ENCODE data around the gene ZBTB20.

DNA sequence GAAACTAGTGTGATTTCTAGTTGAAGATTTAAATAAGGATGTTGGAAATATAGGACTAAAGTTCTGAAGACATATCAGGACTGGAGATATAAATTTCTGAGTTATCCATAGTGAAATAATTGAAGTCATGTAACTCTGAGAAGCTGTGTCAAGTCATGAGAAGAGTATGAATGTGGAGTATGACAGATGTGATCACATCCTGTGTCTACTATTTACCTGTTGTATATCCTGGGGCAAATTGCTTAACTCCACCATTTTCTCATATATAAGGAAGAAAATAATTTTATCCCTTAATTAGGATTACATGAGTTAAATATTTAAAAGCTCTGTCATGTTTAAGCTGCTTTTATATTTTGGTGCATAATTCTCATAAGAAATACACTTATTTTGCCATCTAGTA is 350.3 kb downstream of the ZBTB20 start:
- TF ChIP-seq, protein P1, sequence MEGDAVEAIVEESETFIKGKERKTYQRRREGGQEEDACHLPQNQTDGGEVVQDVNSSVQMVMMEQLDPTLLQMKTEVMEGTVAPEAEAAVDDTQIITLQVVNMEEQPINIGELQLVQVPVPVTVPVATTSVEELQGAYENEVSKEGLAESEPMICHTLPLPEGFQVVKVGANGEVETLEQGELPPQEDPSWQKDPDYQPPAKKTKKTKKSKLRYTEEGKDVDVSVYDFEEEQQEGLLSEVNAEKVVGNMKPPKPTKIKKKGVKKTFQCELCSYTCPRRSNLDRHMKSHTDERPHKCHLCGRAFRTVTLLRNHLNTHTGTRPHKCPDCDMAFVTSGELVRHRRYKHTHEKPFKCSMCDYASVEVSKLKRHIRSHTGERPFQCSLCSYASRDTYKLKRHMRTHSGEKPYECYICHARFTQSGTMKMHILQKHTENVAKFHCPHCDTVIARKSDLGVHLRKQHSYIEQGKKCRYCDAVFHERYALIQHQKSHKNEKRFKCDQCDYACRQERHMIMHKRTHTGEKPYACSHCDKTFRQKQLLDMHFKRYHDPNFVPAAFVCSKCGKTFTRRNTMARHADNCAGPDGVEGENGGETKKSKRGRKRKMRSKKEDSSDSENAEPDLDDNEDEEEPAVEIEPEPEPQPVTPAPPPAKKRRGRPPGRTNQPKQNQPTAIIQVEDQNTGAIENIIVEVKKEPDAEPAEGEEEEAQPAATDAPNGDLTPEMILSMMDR (IDR thresholded peaks at IDR 0.05): no peak
- no peak for TF ChIP-seq POLR2AphosphoS5 (IDR thresholded peaks at IDR 0.05)
